ENCODE measurements around the gene GMPS. TPM values are rescaled to one million over a fixed set of nuclear protein-coding genes. Genes with fewer than 3 reads are reported as not detected.

Gene GMPS
- total and polyA plus RNA-seq, 2 of the 4 experiments (the other 2 are of a cell fraction): 33.9 to 52.5 TPM

GRCh38 chr3:155981669-155982068 is 111.2 kb downstream of the GMPS start:
- Histone ChIP-seq H2BK5ac (ENCODE audit: low read depth, low read length, poor library complexity, severe bottlenecking) (no peak overlapping the region), H4K91ac (ENCODE audit: insufficient read depth, low read depth, low read length) (no peak overlapping the region), H3K36me3 (ENCODE audit: control insufficient read depth, insufficient read depth, low read length) (no peaks in the 10 kb centered on the region), H3K18ac (ENCODE audit: low read depth, low read length) (no peak overlapping the region), H3K27me3 (ENCODE audit: control insufficient read depth, insufficient read depth, low read length) (no peaks in the 10 kb centered on the region), H2BK15ac (ENCODE audit: low read depth, low read length) (no peak overlapping the region), H3K4me3 (ENCODE audit: insufficient read depth, low read depth, low read length) (no peak overlapping the region), H3K56ac (ENCODE audit: extremely low read depth, insufficient read depth, low read length) (no peak overlapping the region), H3K9me1 (ENCODE audit: insufficient read depth, low read length) (no peaks in the 10 kb centered on the region), H3K4me2 (ENCODE audit: low read depth, low read length) (no peak overlapping the region), H3K9me3 (ENCODE audit: control insufficient read depth, insufficient read depth, low read length) (no peaks in the 10 kb centered on the region), H3K23ac (ENCODE audit: low read depth, low read length) (no peak overlapping the region), H2AK9ac (replicated peaks; ENCODE audit: low read depth, low read length, poor library complexity) (no peak overlapping the region), H3K14ac (replicated peaks; ENCODE audit: low read depth, low read length) (no peak overlapping the region), H2AK5ac (ENCODE audit: low read depth, low read length) (no peak overlapping the region), H4K20me1 (ENCODE audit: insufficient read depth, low read length) (no peaks in the 10 kb centered on the region), H3K9ac (ENCODE audit: low read depth, low read length) (no peak overlapping the region), H2BK20ac (ENCODE audit: low read depth, low read length) (no peak overlapping the region), H3K27ac (ENCODE audit: insufficient read depth, low read length) (no peak overlapping the region), H2AFZ (replicated peaks; ENCODE audit: low read length, poor library complexity) (no peak overlapping the region), H3K4ac (ENCODE audit: low read depth, low read length) (no peak overlapping the region), H4K8ac (ENCODE audit: low read depth in 2 of 2, low read length in 2 of 2) (no peak overlapping the region), H3K79me1 (ENCODE audit: low read depth in 1 of 2, low read length in 2 of 2) (no peaks in the 10 kb centered on the region), H3K4me1 (ENCODE audit: control insufficient read depth, insufficient read depth, low read length) (no peaks in the 10 kb centered on the region), H2BK120ac (ENCODE audit: low read depth, low read length) (no peak overlapping the region), H4K5ac (ENCODE audit: low read depth, low read length) (no peak overlapping the region)
- no TSS peak for BruUV-seq (replicated peaks)
- dilution Hi-C loops (cut with HindIII; ENCODE audit: low sequenced_read_pairs, unreplicated experiment): no loop called here
- intact Hi-C loops (cut with micrococcal nuclease): loop anchor here (5.0 kb wide), 1 partner anchor 229 kb away; no protein-coding TSS in a partner anchor
- ChIA-PET POLR2A (ENCODE audit: unreplicated experiment) (no interaction called here), CTCF (interaction anchor here (0.7 kb wide), 1 partner anchor 94 kb away, joined by 5 read pairs; no protein-coding TSS in a partner anchor)
- no CpG with 5 or more reads among the region's 3 CpGs for WGBS, 2 experiments (ENCODE audit: extremely low coverage in 2 of 2, insufficient read length in 1 of 2)
- ATAC-seq (ENCODE audit: low read depth) (no peak), DNase-seq (peak; percentile 13)
- in situ Hi-C loops (cut with MboI; ENCODE audit: low sequenced_read_pairs): loop anchor here (25.0 kb wide), 1 partner anchor 1156 kb away; no protein-coding TSS in a partner anchor
- TF ChIP-seq USF2 (IDR thresholded peaks at IDR 0.05; ENCODE audit: low read depth, low read length) (no peak), CTCF (conservative IDR thresholded peaks at IDR 0.05; ENCODE audit: low read depth, low read length) (no peak), MAZ (IDR thresholded peaks at IDR 0.05; ENCODE audit: borderline replicate concordance, low read depth, low read length) (no peak), RAD21 (IDR thresholded peaks at IDR 0.05; ENCODE audit: low read length) (no peak), SMC3 (IDR thresholded peaks at IDR 0.05; ENCODE audit: low read depth, low read length) (no peak), MAFK (IDR thresholded peaks at IDR 0.05; ENCODE audit: low read depth, low read length) (no peak), MXI1 (IDR thresholded peaks at IDR 0.05; ENCODE audit: borderline replicate concordance, low read depth, low read length) (no peak), ELK1 (IDR thresholded peaks at IDR 0.05; ENCODE audit: borderline replicate concordance, low read depth, low read length) (no peak), POLR2A (IDR thresholded peaks at IDR 0.05; ENCODE audit: low read depth, low read length) (no peak), NFE2L2 (IDR thresholded peaks at IDR 0.05; ENCODE audit: low read depth, low read length) (no peak), CEBPB (IDR thresholded peaks at IDR 0.05; ENCODE audit: low read depth, low read length) (no peak), CHD1 (IDR thresholded peaks at IDR 0.05; ENCODE audit: low read depth, low read length) (no peak), RFX5 (IDR thresholded peaks at IDR 0.05; ENCODE audit: low read depth, low read length) (no peak), BHLHE40 (IDR thresholded peaks at IDR 0.05; ENCODE audit: low read depth, low read length) (no peak), FOS (IDR thresholded peaks at IDR 0.05; ENCODE audit: low read depth, low read length) (no peak), RCOR1 (IDR thresholded peaks at IDR 0.05; ENCODE audit: insufficient replicate concordance, low read length) (no peak)
